Panc1 (cell line): ENCODE data around the gene CYP2W1.

Experiments
- POLR2AphosphoS5 ChIP-seq: IDR thresholded peaks from 2 replicates; pipeline ENCODE4 v1.6.1; 2012; ENCODE audit warnings: mild to moderate bottlenecking, low read depth, low read length, moderate library complexity
- TCF7L2 ChIP-seq: IDR thresholded peaks from 2 replicates; pipeline ENCODE4 v1.6.1; 2011; ENCODE audit warnings: mild to moderate bottlenecking, low read depth, low read length, inconsistent platforms
- TF ChIP-seq, protein P1 (sequence below): fragments of 450-650 bp; IDR thresholded peaks from 2 replicates; pipeline ENCODE4 v1.5.1; 2017; ENCODE audit warnings: mild to moderate bottlenecking

DNA sequence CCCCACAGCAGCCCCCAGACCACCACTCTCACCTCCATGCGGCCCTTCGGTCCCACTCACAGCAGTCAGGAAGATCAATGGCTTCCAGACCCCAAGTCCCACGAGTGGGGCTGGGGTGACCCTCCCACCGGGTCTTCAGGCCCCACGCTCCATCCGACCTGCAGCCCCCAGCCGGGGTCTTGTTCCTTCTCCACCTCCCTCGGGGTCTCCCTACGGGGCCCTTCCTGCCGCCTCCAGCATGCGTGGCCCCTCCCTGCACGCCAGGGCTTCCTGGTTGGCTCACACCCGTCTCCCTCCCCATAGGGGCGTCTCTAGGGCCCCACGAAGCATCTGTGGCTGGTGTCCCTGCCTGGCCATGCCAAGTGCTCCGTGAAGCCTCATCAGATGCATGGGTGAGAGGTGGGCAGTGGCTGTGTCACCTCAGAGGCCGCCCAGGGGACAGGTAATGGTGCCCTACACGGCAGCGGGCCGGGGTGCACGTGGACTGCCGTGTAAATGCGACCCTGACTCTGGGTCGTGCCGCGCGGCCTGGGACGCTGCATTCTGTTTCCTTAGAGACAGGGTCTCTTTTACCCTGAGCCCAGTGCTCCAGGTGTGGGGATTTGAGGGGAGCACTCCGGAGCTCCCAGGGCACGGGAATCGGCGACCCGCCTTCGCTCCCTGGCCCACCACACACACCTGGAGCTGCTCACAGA is 48.4 kb upstream of the CYP2W1 start:
- TF ChIP-seq, protein P1, sequence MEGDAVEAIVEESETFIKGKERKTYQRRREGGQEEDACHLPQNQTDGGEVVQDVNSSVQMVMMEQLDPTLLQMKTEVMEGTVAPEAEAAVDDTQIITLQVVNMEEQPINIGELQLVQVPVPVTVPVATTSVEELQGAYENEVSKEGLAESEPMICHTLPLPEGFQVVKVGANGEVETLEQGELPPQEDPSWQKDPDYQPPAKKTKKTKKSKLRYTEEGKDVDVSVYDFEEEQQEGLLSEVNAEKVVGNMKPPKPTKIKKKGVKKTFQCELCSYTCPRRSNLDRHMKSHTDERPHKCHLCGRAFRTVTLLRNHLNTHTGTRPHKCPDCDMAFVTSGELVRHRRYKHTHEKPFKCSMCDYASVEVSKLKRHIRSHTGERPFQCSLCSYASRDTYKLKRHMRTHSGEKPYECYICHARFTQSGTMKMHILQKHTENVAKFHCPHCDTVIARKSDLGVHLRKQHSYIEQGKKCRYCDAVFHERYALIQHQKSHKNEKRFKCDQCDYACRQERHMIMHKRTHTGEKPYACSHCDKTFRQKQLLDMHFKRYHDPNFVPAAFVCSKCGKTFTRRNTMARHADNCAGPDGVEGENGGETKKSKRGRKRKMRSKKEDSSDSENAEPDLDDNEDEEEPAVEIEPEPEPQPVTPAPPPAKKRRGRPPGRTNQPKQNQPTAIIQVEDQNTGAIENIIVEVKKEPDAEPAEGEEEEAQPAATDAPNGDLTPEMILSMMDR: no peak
- no peak for TF ChIP-seq TCF7L2
- no peak for TF ChIP-seq POLR2AphosphoS5
